Stimulated activated naive CD8-positive, alpha-beta T cell treated with anti-CD3 and anti-CD28 coated beads, Interleukin-15, Interleukin-2, amounts not matched to agents 100 ng/mL and 50 ng/mL, for 24 hours (primary cell): ENCODE measurements around the gene CENPX.

Experiments
- H3K27ac Mint-ChIP-seq: one replicate; pipeline ENCODE4 v1.8.0; 2021; ENCODE audit warnings: mild to moderate bottlenecking, mixed read lengths
- H3K27me3 Mint-ChIP-seq: one replicate; pipeline ENCODE4 v1.8.0; 2021; ENCODE audit warnings: mixed read lengths
- H3K36me3 Mint-ChIP-seq: one replicate; pipeline ENCODE4 v1.8.0; 2021; ENCODE audit warnings: low read depth, mixed read lengths
- H3K4me1 Mint-ChIP-seq: one replicate; pipeline ENCODE4 v1.8.0; 2021; ENCODE audit warnings: low read depth, mixed read lengths
- H3K4me3 Mint-ChIP-seq: one replicate; pipeline ENCODE4 v1.8.0; 2021; ENCODE audit warnings: mild to moderate bottlenecking, mixed read lengths
- H3K9me3 Mint-ChIP-seq: one replicate; pipeline ENCODE4 v1.8.0; 2021; ENCODE audit warnings: mixed read lengths

CENPX gene

GRCh38 chr17:82022310-82022980 is at the start of gene CENPX:
Gene CENPX, minus strand, starts transcription at chr17:82022878. Its CDS starts 17 bp downstream, at chr17:82022861.
- Mint-ChIP-seq H3K4me3 (peak within 1 kb of the TSS; percentile 88), H3K9me3 (no peaks in the 10 kb centered on the region), H3K27me3 (no peaks in the 10 kb centered on the region), H3K36me3 (peaks cover 8% of the 10 kb centered on the region), H3K4me1 (peaks cover 14% of the 10 kb centered on the region), H3K27ac (peak within 1 kb of the TSS; percentile 76)

DNA sequence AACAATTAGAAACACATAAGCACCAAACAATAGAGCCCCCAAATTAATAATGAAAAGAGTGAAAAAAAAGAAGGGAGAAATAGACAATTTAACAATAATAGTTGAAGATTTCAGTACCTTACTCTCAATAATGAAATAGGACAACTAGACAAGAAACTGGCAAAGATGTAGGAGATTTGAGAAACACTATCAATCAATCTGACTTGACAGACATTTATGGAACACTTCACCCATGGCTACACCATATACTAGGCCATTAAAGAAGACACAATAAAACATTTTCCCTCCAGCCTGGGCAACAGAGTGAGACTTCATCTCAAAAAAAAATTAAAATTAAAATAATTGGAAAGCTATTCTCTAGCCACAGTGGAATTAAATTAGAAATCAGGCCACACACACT is 47.9 kb upstream of the CENPX start:
- peaks cover 7% of the 10 kb centered on the region for H3K4me1 Mint-ChIP-seq
- H3K36me3 Mint-ChIP-seq: no peaks in the 10 kb centered on the region
- no peaks in the 10 kb centered on the region for H3K9me3 Mint-ChIP-seq
- no peak overlapping the region for H3K4me3 Mint-ChIP-seq
- no peaks in the 10 kb centered on the region for H3K27me3 Mint-ChIP-seq
- H3K27ac Mint-ChIP-seq: no peak overlapping the region

DNA sequence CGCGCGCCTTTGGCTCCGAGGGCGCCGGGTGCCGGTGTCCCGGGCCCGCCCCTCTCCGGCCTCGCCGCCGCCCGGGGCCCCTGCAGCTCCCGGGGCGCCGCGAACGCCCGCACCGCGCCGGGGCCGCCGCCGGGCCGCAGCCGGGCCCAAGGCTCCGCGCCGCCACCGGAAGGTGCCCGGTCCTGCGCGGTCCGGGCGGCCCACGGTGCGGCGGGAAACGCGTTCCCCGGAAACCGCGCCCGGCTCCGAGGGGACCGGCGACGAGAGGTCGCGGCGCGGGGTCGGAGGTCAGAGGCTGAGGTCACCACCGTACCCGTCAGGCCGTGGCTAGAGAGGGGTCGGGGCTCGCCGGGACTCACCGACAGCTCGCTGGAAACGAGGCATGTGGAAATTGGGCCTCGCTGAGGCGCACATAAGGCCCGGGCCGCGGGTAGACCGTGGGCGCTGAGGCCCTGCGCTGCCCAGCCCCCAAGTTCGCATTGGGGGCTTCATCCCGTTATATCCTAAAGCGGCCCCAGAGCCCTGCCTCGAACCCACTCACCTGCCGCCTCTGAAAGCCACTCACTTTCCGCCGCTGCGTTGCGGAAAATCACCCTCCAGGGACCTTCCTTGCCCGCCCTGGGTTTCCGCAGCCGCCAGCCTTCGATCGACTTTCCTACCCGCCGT is 43.1 kb upstream of the CENPX start, which contains the start of gene DUS1L:
Gene DUS1L, minus strand, starts transcription at position 167 of the 666 bp plus-strand sequence. CDS start 745 bp downstream, outside the sequence.
- Mint-ChIP-seq H3K9me3 (no peaks in the 10 kb centered on the region), H3K4me3 (peak within 1 kb of the TSS; percentile 87), H3K27me3 (no peaks in the 10 kb centered on the region), H3K36me3 (no peaks in the 10 kb centered on the region), H3K27ac (peak within 1 kb of the TSS; percentile 81), H3K4me1 (peaks cover 16% of the 10 kb centered on the region)

DNA sequence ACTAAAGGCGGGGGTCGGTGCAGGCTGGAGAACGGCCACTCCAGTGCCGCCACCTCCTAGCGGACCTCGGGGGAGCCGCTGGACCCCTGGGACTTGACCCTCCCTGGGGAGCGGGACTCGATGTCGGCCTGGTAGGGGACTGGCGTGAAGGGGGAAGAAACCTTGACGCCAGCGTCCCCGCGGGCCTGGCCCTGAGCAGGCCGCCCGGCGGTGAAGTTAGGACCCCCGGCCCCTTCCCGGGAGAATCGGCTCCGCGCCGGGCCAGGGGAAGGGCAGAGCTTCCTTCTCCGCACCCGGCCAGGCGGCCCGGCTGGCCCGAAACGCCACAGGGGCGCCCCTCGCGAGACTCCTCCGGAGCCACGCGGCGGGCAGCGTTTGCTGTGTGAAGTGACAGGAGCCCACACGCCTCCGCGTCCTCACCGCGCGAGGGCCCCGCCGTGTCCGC is 42.5 kb upstream of the CENPX start:
- H3K9me3 Mint-ChIP-seq: no peaks in the 10 kb centered on the region
- H3K27me3 Mint-ChIP-seq: no peaks in the 10 kb centered on the region
- H3K36me3 Mint-ChIP-seq: peaks cover 1% of the 10 kb centered on the region
- H3K4me1 Mint-ChIP-seq: peaks cover 16% of the 10 kb centered on the region
- H3K4me3 Mint-ChIP-seq: peak overlapping the region; percentile 80
- no peak overlapping the region for H3K27ac Mint-ChIP-seq

- peaks cover 3% of the 10 kb centered on the region for H3K36me3 Mint-ChIP-seq
- peak overlapping the region; percentile 80 for H3K4me3 Mint-ChIP-seq
- H3K9me3 Mint-ChIP-seq: no peaks in the 10 kb centered on the region
- peak overlapping the region; percentile 31 for H3K27ac Mint-ChIP-seq
- H3K4me1 Mint-ChIP-seq: peaks cover 16% of the 10 kb centered on the region
- H3K27me3 Mint-ChIP-seq: no peaks in the 10 kb centered on the region
Observed at GRCh38 chr17:82064433-82065192, 41.9 kb upstream of the CENPX start.

DNA sequence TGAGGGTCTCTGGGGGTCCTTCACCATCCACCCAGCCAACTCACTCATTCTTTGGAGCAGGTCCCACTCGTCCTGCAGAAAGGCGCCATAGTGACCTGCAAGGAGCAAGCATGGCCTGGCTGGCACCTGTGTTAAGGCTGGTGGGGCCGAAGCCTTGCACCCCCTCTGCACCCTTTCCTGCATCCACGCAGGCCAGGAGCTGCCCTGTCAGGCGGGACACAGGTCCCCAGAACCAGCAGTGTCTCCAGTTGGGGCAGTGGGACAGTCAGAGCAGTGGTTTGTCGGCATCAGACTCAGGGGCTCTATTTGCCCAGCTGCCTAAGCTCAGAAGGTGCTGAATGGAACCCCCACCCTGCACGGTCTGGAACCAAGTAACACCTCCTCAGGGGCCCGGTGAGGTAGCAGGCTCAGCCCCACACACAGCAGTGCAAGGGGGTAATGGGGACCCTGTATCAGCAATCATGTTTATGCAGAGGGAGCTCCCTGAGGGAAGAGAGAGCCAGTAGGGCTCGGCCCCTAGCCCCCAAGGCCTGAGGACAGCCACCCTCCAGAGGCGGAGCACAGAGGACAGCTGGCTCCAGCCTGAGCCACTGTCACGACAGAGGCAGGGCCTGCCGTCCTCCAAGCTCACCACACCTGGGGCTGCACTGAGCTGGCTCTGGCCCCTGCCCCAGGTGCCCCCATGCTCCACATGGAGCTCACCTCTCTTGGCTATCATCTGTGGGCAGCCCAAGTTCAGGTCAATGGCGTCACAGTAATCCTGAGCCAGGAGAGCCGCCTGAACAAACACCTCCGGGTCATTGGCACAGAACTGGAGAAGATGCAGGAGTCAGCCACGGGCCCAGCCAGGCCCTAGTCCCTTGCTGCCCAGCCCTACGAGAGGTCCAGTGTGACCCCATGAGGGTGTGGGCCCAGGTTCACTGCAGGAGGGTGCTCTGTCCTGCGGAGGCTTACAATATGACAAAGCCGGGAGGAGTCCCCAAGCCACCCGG is 41.0 kb upstream of the CENPX start:
- H3K27me3 Mint-ChIP-seq: no peaks in the 10 kb centered on the region
- peaks cover 16% of the 10 kb centered on the region for H3K4me1 Mint-ChIP-seq
- H3K27ac Mint-ChIP-seq: peak overlapping the region; percentile 31
- H3K4me3 Mint-ChIP-seq: peak overlapping the region; percentile 80
- H3K9me3 Mint-ChIP-seq: no peaks in the 10 kb centered on the region
- H3K36me3 Mint-ChIP-seq: peaks cover 3% of the 10 kb centered on the region

DNA sequence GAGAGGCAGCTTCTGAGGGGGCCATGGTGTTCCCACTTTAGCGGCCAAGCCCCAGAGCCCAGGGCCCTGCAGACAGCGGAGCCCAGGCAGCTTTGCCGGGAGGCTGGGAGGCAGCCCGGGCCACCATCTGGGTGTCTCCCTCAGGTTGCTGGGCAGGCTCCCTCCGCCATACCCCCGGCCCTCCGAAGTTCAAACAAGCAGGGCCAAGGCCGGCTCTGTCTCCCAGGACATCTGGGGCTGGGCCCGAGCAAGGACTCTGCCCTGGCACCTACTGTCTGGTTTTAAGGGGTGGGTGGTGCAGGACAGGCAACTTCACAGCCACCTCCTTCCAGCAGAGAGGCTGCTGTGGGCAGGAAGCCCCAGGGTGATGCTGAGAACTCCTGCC is 40.3 kb upstream of the CENPX start:
- no peak overlapping the region for H3K27ac Mint-ChIP-seq
- H3K9me3 Mint-ChIP-seq: no peaks in the 10 kb centered on the region
- H3K4me3 Mint-ChIP-seq: no peak overlapping the region
- H3K27me3 Mint-ChIP-seq: no peaks in the 10 kb centered on the region
- peaks cover 16% of the 10 kb centered on the region for H3K4me1 Mint-ChIP-seq
- peaks cover 3% of the 10 kb centered on the region for H3K36me3 Mint-ChIP-seq

- peaks cover 16% of the 10 kb centered on the region for H3K4me1 Mint-ChIP-seq
- H3K4me3 Mint-ChIP-seq: no peak overlapping the region
- no peak overlapping the region for H3K27ac Mint-ChIP-seq
- H3K27me3 Mint-ChIP-seq: no peaks in the 10 kb centered on the region
- H3K36me3 Mint-ChIP-seq: peaks cover 3% of the 10 kb centered on the region
- no peaks in the 10 kb centered on the region for H3K9me3 Mint-ChIP-seq
Observed at GRCh38 chr17:82062076-82062983, 39.7 kb upstream of the CENPX start.

- Mint-ChIP-seq H3K4me3 (no peak overlapping the region), H3K27me3 (no peaks in the 10 kb centered on the region), H3K36me3 (peaks cover 3% of the 10 kb centered on the region), H3K27ac (no peak overlapping the region), H3K9me3 (no peaks in the 10 kb centered on the region), H3K4me1 (peaks cover 12% of the 10 kb centered on the region)
Observed at GRCh38 chr17:82061047-82061925, 38.6 kb upstream of the CENPX start.

DNA sequence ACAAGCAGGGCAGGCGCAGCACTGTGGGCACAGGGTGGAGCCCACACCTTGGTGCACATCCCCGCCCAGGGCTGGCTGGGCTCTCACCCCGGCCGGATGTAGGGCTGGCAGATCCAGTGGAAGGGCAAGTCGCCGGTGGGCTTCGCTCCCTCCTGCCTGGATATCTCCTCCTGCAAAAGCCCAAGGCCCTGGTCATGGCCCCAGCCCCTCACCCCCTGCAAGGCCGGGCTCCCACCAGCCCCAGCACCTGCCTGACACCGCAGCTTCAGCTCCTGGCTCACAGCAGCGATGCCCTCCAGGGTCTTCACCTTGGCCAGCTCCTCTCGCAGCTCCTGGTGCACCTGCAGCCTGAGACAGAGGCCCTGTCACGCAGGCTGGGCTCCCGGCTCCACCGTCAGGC is 37.9 kb upstream of the CENPX start:
- H3K4me1 Mint-ChIP-seq: peaks cover 9% of the 10 kb centered on the region
- no peaks in the 10 kb centered on the region for H3K9me3 Mint-ChIP-seq
- H3K27ac Mint-ChIP-seq: no peak overlapping the region
- H3K4me3 Mint-ChIP-seq: no peak overlapping the region
- peaks cover 3% of the 10 kb centered on the region for H3K36me3 Mint-ChIP-seq
- no peaks in the 10 kb centered on the region for H3K27me3 Mint-ChIP-seq

DNA sequence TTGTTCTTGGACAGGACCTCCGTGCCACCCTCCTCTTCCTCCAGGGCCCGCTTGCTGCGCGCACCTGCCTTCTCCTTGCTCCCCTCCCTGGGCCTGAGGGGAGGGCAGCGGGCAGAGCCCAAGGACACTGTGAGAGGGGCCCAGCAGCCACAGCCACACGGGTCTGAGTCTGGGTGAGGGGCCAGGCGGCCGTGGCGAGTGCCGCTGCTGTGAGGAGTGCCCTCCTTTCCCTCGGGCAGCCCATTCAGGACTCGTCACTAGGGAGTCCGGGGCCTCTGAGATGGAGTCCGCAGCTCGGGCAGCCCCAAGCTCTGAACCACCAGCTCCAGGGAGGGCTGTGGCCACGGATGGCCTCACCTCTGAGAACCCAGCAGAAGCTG is 37.3 kb upstream of the CENPX start:
- Mint-ChIP-seq H3K4me1 (peaks cover 9% of the 10 kb centered on the region), H3K27ac (no peak overlapping the region), H3K36me3 (peaks cover 5% of the 10 kb centered on the region), H3K9me3 (no peaks in the 10 kb centered on the region), H3K27me3 (no peaks in the 10 kb centered on the region), H3K4me3 (no peak overlapping the region)

DNA sequence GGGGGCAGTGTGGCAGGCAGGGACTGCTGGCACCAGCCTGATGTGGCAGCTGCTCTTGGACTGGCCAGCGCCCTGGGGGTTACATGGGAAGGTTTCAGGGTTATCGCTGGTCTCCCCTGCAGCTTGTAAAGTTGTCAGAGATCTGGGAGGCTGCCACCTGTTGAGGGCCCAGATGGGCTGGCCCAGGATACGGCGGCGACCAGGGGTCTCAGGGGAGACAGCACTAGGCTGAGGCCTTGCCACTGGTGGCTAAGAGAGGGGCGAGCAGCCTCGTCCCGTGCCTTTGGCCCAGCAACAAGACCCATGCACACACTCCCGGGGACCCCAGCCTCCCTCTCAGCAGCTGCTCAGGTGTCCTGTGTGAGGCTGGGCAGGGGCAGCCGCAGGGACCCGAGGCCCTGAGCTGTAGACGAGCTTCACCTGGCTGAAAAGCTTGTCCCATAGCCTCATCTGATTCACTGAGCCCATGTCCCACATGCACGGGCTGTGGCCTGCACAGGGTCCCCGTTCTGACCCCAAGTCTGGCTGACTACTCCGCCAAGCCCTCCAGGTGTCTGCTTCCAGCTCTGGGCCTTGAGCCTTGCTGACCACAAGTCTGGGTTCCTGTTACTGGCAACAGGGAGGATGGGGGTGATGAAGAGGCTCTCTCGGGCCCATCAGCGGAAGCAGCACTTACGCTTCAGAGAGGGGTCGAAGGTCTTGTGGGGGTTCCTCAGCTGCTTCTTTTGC is 36.8 kb upstream of the CENPX start:
- H3K4me1 Mint-ChIP-seq: peaks cover 8% of the 10 kb centered on the region
- no peaks in the 10 kb centered on the region for H3K27me3 Mint-ChIP-seq
- no peak overlapping the region for H3K27ac Mint-ChIP-seq

More for the DNA sequence above, 36.8 kb upstream of the CENPX start:
- H3K4me3 Mint-ChIP-seq: no peak overlapping the region
- peaks cover 7% of the 10 kb centered on the region for H3K36me3 Mint-ChIP-seq
- H3K9me3 Mint-ChIP-seq: no peaks in the 10 kb centered on the region
